ENCODE data around the gene EXOC3L4. TPM values are rescaled to one million over a fixed set of nuclear protein-coding genes. Genes with fewer than 3 reads are reported as not detected.

EXOC3L4 gene
- total and polyA plus RNA-seq, 2 donors (not counting 1 experiment from before 2014, with no cell fraction given), result not detected

GRCh38 chr14:103059556-103059955 lies 35.0 kb upstream of the EXOC3L4 start:
- Histone ChIP-seq H3K4me3 (ENCODE audit: control extremely low read depth in 1 of 5, extremely low read depth in 1 of 5, insufficient read depth in 1 of 5, low read depth in 2 of 5, low read length in 4 of 5) (no peak overlapping the region), H4K20me1 (ENCODE audit: control insufficient read depth, insufficient read depth, low read length, poor library complexity, severe bottlenecking) (no peaks in the 10 kb centered on the region), H2AFZ (ENCODE audit: insufficient read depth, low read depth, low read length, poor library complexity, severe bottlenecking) (no peak overlapping the region), H3K4me1 (ENCODE audit: control insufficient read depth in 2 of 2, insufficient read depth in 2 of 2, low read length in 2 of 2) (peaks cover 14 to 18% of the 10 kb centered on the region in 2 donors), H3K27me3 (replicated peaks in 1 of 4; ENCODE audit: control extremely low read depth in 1 of 4, control insufficient read depth in 3 of 4, insufficient read depth in 4 of 4, low read length in 3 of 4) (peaks cover 0 to 7% (median 0%) of the 10 kb centered on the region in 4 experiments), H3K9me3 (ENCODE audit: control extremely low read depth in 1 of 3, control insufficient read depth in 2 of 3, insufficient read depth in 1 of 3, low read length in 2 of 3) (peaks cover 0 to 6% (median 0%) of the 10 kb centered on the region in 3 donors), H3K9ac (ENCODE audit: low read length) (no peak overlapping the region), H3K79me2 (ENCODE audit: control insufficient read depth, insufficient read depth, low read length) (peaks cover 3% of the 10 kb centered on the region), H3K27ac (ENCODE audit: low read length in 2 of 2) (no peak overlapping the region), H3K36me3 (replicated peaks in 1 of 2; ENCODE audit: control extremely low read depth in 1 of 2, control insufficient read depth in 1 of 2, extremely low read depth in 1 of 2, insufficient read depth in 2 of 2, low read length in 1 of 2) (no peaks in the 10 kb centered on the region), H3K4me2 (replicated peaks; ENCODE audit: low read depth, low read length, poor library complexity, severe bottlenecking) (no peak overlapping the region)
- H3K4me3 Mint-ChIP-seq, result no peak overlapping the region
- H3K4me1 Mint-ChIP-seq, result peaks cover 27% of the 10 kb centered on the region
- ChIA-PET CTCF (interaction anchor here (1.5 kb wide), 1 partner anchor 16 kb away, joined by 5 read pairs; no protein-coding TSS in a partner anchor), POLR2A (no interaction called here)
- H3K27me3 Mint-ChIP-seq, result no peaks in the 10 kb centered on the region
- ATAC-seq (ENCODE audit: low read depth) (no peak), DNase-seq (no peak)
- intact Hi-C loops (cut with micrococcal nuclease), result loop anchor here (5.0 to 10.0 kb wide), 3 partner anchors 135 to 1097 kb away; partner anchors contain the start of genes AMN, DYNC1H1 and TRAF3
- 92% methylated on average over 2 of the region's 5 CpGs for WGBS (ENCODE audit: insufficient coverage)
- no peaks in the 10 kb centered on the region for H3K9me3 Mint-ChIP-seq (ENCODE audit: insufficient read depth)
- TF ChIP-seq EZH2 (IDR thresholded peaks at IDR 0.05; ENCODE audit: borderline replicate concordance, insufficient read depth, low read depth, low read length, poor library complexity, severe bottlenecking), result no peak
- no peak for TF ChIP-seq CTCF (IDR thresholded peaks at IDR 0.05)
- no peak overlapping the region for H3K27ac Mint-ChIP-seq

GRCh38 chr14:103061482-103061976 lies 33.0 kb upstream of the EXOC3L4 start:
- no peak for TF ChIP-seq CTCF (IDR thresholded peaks at IDR 0.05)
- no peak for TF ChIP-seq EZH2 (IDR thresholded peaks at IDR 0.05; ENCODE audit: borderline replicate concordance, insufficient read depth, low read depth, low read length, poor library complexity, severe bottlenecking)
- ChIA-PET CTCF (interaction anchor here (1.2 to 1.3 kb wide), 2 partner anchors 29 to 43 kb away, joined by 3 read pairs; no protein-coding TSS in a partner anchor), POLR2A (interaction anchor here (0.6 kb wide), 1 partner anchor 18 kb away, joined by 7 read pairs; no protein-coding TSS in a partner anchor)
- H3K4me1 ChIP-seq (ENCODE audit: control insufficient read depth in 2 of 2, insufficient read depth in 2 of 2, low read length in 2 of 2), result peaks cover 4 to 10% of the 10 kb centered on the region in 2 donors
- DNase-seq (no peak), ATAC-seq (ENCODE audit: low read depth) (no peak)
- H4K20me1 ChIP-seq (ENCODE audit: control insufficient read depth, insufficient read depth, low read length, poor library complexity, severe bottlenecking), result no peaks in the 10 kb centered on the region
- H3K27me3 ChIP-seq (replicated peaks in 1 of 4; ENCODE audit: control extremely low read depth in 1 of 4, control insufficient read depth in 3 of 4, insufficient read depth in 4 of 4, low read length in 3 of 4), result peaks cover 0 to 7% (median 0%) of the 10 kb centered on the region in 4 experiments
- H3K4me1 Mint-ChIP-seq, result peaks cover 10% of the 10 kb centered on the region
- 47% methylated on average over 3 of the region's 6 CpGs for WGBS (ENCODE audit: insufficient coverage)
- H3K9me3 ChIP-seq (ENCODE audit: control extremely low read depth in 1 of 3, control insufficient read depth in 2 of 3, insufficient read depth in 1 of 3, low read length in 2 of 3), result peaks cover 0 to 6% (median 0%) of the 10 kb centered on the region in 3 donors
- H3K9me3 Mint-ChIP-seq (ENCODE audit: insufficient read depth), result no peaks in the 10 kb centered on the region
- H3K4me3 ChIP-seq (ENCODE audit: control extremely low read depth in 1 of 5, extremely low read depth in 1 of 5, insufficient read depth in 1 of 5, low read depth in 2 of 5, low read length in 4 of 5), result no peak overlapping the region
- no peak overlapping the region for H2AFZ ChIP-seq (ENCODE audit: insufficient read depth, low read depth, low read length, poor library complexity, severe bottlenecking)
- no peak overlapping the region for H3K4me2 ChIP-seq (replicated peaks; ENCODE audit: low read depth, low read length, poor library complexity, severe bottlenecking)
- H3K9ac ChIP-seq (ENCODE audit: low read length), result no peak overlapping the region
- no peaks in the 10 kb centered on the region for H3K27me3 Mint-ChIP-seq
- H3K36me3 ChIP-seq (replicated peaks in 1 of 2; ENCODE audit: control extremely low read depth in 1 of 2, control insufficient read depth in 1 of 2, extremely low read depth in 1 of 2, insufficient read depth in 2 of 2, low read length in 1 of 2), result no peaks in the 10 kb centered on the region
- no peak overlapping the region for H3K27ac Mint-ChIP-seq
- H3K79me2 ChIP-seq (ENCODE audit: control insufficient read depth, insufficient read depth, low read length), result peaks cover 3% of the 10 kb centered on the region
- intact Hi-C loops (cut with micrococcal nuclease), result no loop called here
- no peak overlapping the region for H3K4me3 Mint-ChIP-seq
- H3K27ac ChIP-seq (ENCODE audit: low read length in 2 of 2), result no peak overlapping the region

Measured in B cell (primary cell).